Stimulated activated CD8-positive, alpha-beta memory T cell treated with anti-CD3 and anti-CD28 coated beads, Interleukin-15, amount 100 ng/mL, for 24 hours (primary cell): ENCODE measurements around the gene CAST.

Experiments
- DNase-seq: peaks from one replicate; pipeline ENCODE4 v3.0.0-alpha.2; 2020; ENCODE audit warnings: low read depth

CAST gene

GRCh38 chr5:96750110-96750822 is 88.1 kb downstream of the CAST start:
- no peak for DNase-seq

- no peak for DNase-seq
These were observed 89.3 kb downstream of the CAST start for GRCh38 chr5:96751203-96752169.

GRCh38 chr5:96752341-96753016 is 90.3 kb downstream of the CAST start:
- no peak for DNase-seq

GRCh38 chr5:96753017-96753397 is 90.8 kb downstream of the CAST start:
- DNase-seq, result no peak

GRCh38 chr5:96753848-96754247 is 91.7 kb downstream of the CAST start:
- no peak for DNase-seq

GRCh38 chr5:96755851-96756250 is 93.7 kb downstream of the CAST start:
- DNase-seq, result no peak

- no peak for DNase-seq
These were observed 94.8 kb downstream of the CAST start for GRCh38 chr5:96756985-96757384.

GRCh38 chr5:96758621-96759020 is 96.4 kb downstream of the CAST start:
- DNase-seq, result no peak

- no peak for DNase-seq
These were observed 99.4 kb downstream of the CAST start for GRCh38 chr5:96761618-96762017.

GRCh38 chr5:96763026-96763425 is 100.8 kb downstream of the CAST start:
- no peak for DNase-seq

GRCh38 chr5:96765043-96765442 is 102.9 kb downstream of the CAST start:
- no peak for DNase-seq

GRCh38 chr5:96768708-96769251 is 106.6 kb downstream of the CAST start:
- DNase-seq, result no peak

GRCh38 chr5:96771395-96771794 is 109.2 kb downstream of the CAST start:
- DNase-seq, result no peak

GRCh38 chr5:96772111-96772510 is 109.9 kb downstream of the CAST start:
- no peak for DNase-seq

GRCh38 chr5:96772542-96772941 is 110.4 kb downstream of the CAST start:
- DNase-seq, result no peak

- no peak for DNase-seq
These were observed 112.9 kb downstream of the CAST start for GRCh38 chr5:96775050-96775449.

- DNase-seq, result no peak
These were observed 113.5 kb downstream of the CAST start for GRCh38 chr5:96775689-96776088.

GRCh38 chr5:96776621-96777020 is 114.4 kb downstream of the CAST start:
- DNase-seq, result no peak

GRCh38 chr5:96778409-96778808 is 116.2 kb downstream of the CAST start:
- no peak for DNase-seq

- DNase-seq, result no peak
These were observed 118.5 kb downstream of the CAST start for GRCh38 chr5:96780626-96781025.

- DNase-seq, result no peak
These were observed 119.1 kb downstream of the CAST start for GRCh38 chr5:96781031-96781971.
